Amniotic stem cell (primary cell): ENCODE data around the gene PHC2.
A peak's percentile ranks its signal among the peaks of the same experiment; 100 is the strongest.

Experiments used
- DNase-seq: peaks from one replicate; lab custom pipeline; 2025; lab: John Stamatoyannopoulos, UW

Gene PHC2

GRCh38 chr1:33350611-33351280, 80.1 kb downstream of the PHC2 start:
- no peak for DNase-seq

- peak; percentile 57 for DNase-seq
Measured at GRCh38 chr1:33349778-33350610, 80.9 kb downstream of the PHC2 start.

GRCh38 chr1:33349081-33349759, 81.7 kb downstream of the PHC2 start:
- DNase-seq = no peak

- no peak for DNase-seq
Measured at GRCh38 chr1:33348676-33349080, 82.2 kb downstream of the PHC2 start.

GRCh38 chr1:33348194-33348593, 82.7 kb downstream of the PHC2 start:
- DNase-seq = no peak

- no peak for DNase-seq
Measured at GRCh38 chr1:33347650-33347992, 83.3 kb downstream of the PHC2 start.

GRCh38 chr1:33346927-33347649, 83.8 kb downstream of the PHC2 start:
- DNase-seq = peak; percentile 69

GRCh38 chr1:33346533-33346926, 84.4 kb downstream of the PHC2 start:
- DNase-seq = no peak

- DNase-seq = no peak
Measured at GRCh38 chr1:33344896-33345560, 85.9 kb downstream of the PHC2 start.

- DNase-seq = no peak
Measured at GRCh38 chr1:33343539-33343938, 87.4 kb downstream of the PHC2 start.

GRCh38 chr1:33342041-33342723, 88.7 kb downstream of the PHC2 start:
- peak; percentile 83 for DNase-seq

- DNase-seq = no peak
Measured at GRCh38 chr1:33341190-33341589, 89.7 kb downstream of the PHC2 start.

GRCh38 chr1:33339413-33339812, 91.5 kb downstream of the PHC2 start:
- no peak for DNase-seq

GRCh38 chr1:33338440-33339211, 92.3 kb downstream of the PHC2 start:
- DNase-seq = no peak

- no peak for DNase-seq
Measured at GRCh38 chr1:33338048-33338439, 92.9 kb downstream of the PHC2 start.

GRCh38 chr1:33337441-33337840, 93.5 kb downstream of the PHC2 start:
- no peak for DNase-seq

- no peak for DNase-seq
Measured at GRCh38 chr1:33336580-33336979, 94.3 kb downstream of the PHC2 start.

GRCh38 chr1:33335020-33335419, 95.9 kb downstream of the PHC2 start:
- no peak for DNase-seq

GRCh38 chr1:33334081-33334552, 96.8 kb downstream of the PHC2 start:
- no peak for DNase-seq

- no peak for DNase-seq
Measured at GRCh38 chr1:33332881-33333280, 98.0 kb downstream of the PHC2 start.
